Cortex of kidney (tissue), 1 donor: Measurements from ENCODE around the gene SLX9.

Experiments used
- DNase-seq: peaks from one replicate; lab custom pipeline; 2025; lab: John Stamatoyannopoulos, UW

SLX9 gene

GRCh38 chr21:44947930-44948331 is 8.1 kb downstream of the SLX9 start:
- no peak for DNase-seq

- no peak for DNase-seq
Measured at GRCh38 chr21:44948426-44949120, 8.7 kb downstream of the SLX9 start.

- no peak for DNase-seq
Measured at GRCh38 chr21:44949161-44949778, 9.4 kb downstream of the SLX9 start.

GRCh38 chr21:44949779-44950198 is 10.0 kb downstream of the SLX9 start:
- no peak for DNase-seq

- no peak for DNase-seq
Measured at GRCh38 chr21:44950351-44950750, 10.5 kb downstream of the SLX9 start.

- no peak for DNase-seq
Measured at GRCh38 chr21:44951186-44951915, 11.5 kb downstream of the SLX9 start.

- no peak for DNase-seq
Measured at GRCh38 chr21:44952116-44952928, 12.5 kb downstream of the SLX9 start.

GRCh38 chr21:44952929-44953627 is 13.2 kb downstream of the SLX9 start:
- no peak for DNase-seq

GRCh38 chr21:44953628-44954021 is 13.8 kb downstream of the SLX9 start:
- no peak for DNase-seq

GRCh38 chr21:44954281-44954771 is 14.5 kb downstream of the SLX9 start:
- no peak for DNase-seq

- no peak for DNase-seq
Measured at GRCh38 chr21:44955141-44955797, 15.4 kb downstream of the SLX9 start.

GRCh38 chr21:44955798-44956175 is 16.0 kb downstream of the SLX9 start:
- DNase-seq: no peak

- no peak for DNase-seq
Measured at GRCh38 chr21:44956356-44957046, 16.7 kb downstream of the SLX9 start.

GRCh38 chr21:44957047-44957831 is 17.4 kb downstream of the SLX9 start:
- DNase-seq: no peak

- no peak for DNase-seq
Measured at GRCh38 chr21:44957901-44958451, 18.1 kb downstream of the SLX9 start.

- no peak for DNase-seq
Measured at GRCh38 chr21:44958471-44959191, 18.8 kb downstream of the SLX9 start.

GRCh38 chr21:44959376-44960091 is 19.7 kb downstream of the SLX9 start:
- DNase-seq: no peak
